Measurements from ENCODE around the gene CHMP4A.
A peak's percentile ranks its signal among the peaks of the same experiment; 100 is the strongest.

CHMP4A gene

GRCh38 chr14:24192933-24193332 is 20.4 kb downstream of the CHMP4A start:
- Histone ChIP-seq H3K36me3 (ENCODE audit: control insufficient read depth, insufficient read depth, low read length) (peaks cover 31% of the 10 kb centered on the region), H3K9me3 (ENCODE audit: control insufficient read depth, insufficient read depth, low read depth, low read length) (no peaks in the 10 kb centered on the region), H3K9ac (ENCODE audit: low read length) (no peak overlapping the region), H3K27me3 (ENCODE audit: control insufficient read depth, insufficient read depth, low read length) (no peaks in the 10 kb centered on the region), H3K4me3 (ENCODE audit: low read depth, low read length) (no peak overlapping the region), H3K4me1 (ENCODE audit: control insufficient read depth, insufficient read depth, low read length) (peaks cover 7% of the 10 kb centered on the region; the same call in 1 of the 2 replicates), H3K27ac (ENCODE audit: low read depth, low read length) (no peak overlapping the region)

- Histone ChIP-seq H3K9me3 (ENCODE audit: control insufficient read depth, insufficient read depth, low read depth, low read length) (no peaks in the 10 kb centered on the region), H3K9ac (ENCODE audit: low read length) (no peak overlapping the region), H3K4me3 (ENCODE audit: low read depth, low read length) (no peak overlapping the region), H3K27ac (ENCODE audit: low read depth, low read length) (no peak overlapping the region), H3K36me3 (ENCODE audit: control insufficient read depth, insufficient read depth, low read length) (peaks cover 54% of the 10 kb centered on the region), H3K4me1 (ENCODE audit: control insufficient read depth, insufficient read depth, low read length) (peaks cover 11% of the 10 kb centered on the region; the same call in 1 of the 2 replicates), H3K27me3 (ENCODE audit: control insufficient read depth, insufficient read depth, low read length) (no peaks in the 10 kb centered on the region)
These were observed 22.9 kb downstream of the CHMP4A start for GRCh38 chr14:24190416-24190815.

DNA sequence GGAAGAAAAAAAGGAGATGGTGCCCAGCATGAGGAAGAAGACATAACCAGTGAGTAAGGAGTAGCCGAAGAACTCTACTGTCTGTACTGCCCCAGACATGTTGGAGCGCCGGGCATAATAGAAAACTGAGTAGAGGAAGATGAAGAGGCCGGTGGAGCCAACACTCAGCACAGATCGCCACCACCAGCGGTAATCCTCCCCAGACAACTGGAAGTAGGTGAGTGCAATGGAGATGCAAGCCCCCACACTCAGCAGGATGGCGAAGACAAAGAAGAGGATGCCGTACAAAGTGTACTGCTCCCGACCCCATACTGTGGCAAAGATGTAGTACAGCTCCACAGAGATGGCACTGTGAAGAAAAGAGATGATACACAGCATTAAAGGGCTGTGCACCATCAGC is 23.8 kb downstream of the CHMP4A start:
- no peaks in the 10 kb centered on the region for H3K9me3 ChIP-seq (ENCODE audit: control insufficient read depth, insufficient read depth, low read depth, low read length)
- H3K36me3 ChIP-seq (ENCODE audit: control insufficient read depth, insufficient read depth, low read length), result peaks cover 63% of the 10 kb centered on the region
- H3K4me3 ChIP-seq (ENCODE audit: low read depth, low read length), result 0 out of 2 replicates have a peak overlapping the region, but pooled peaks have one; percentile 30
- peak overlapping the region; percentile 36 for H3K9ac ChIP-seq (ENCODE audit: low read length)
- H3K27me3 ChIP-seq (ENCODE audit: control insufficient read depth, insufficient read depth, low read length), result no peaks in the 10 kb centered on the region
- H3K27ac ChIP-seq (ENCODE audit: low read depth, low read length), result no peak overlapping the region
- peaks cover 6% of the 10 kb centered on the region; the same call in 1 of the 2 replicates for H3K4me1 ChIP-seq (ENCODE audit: control insufficient read depth, insufficient read depth, low read length)

DNA sequence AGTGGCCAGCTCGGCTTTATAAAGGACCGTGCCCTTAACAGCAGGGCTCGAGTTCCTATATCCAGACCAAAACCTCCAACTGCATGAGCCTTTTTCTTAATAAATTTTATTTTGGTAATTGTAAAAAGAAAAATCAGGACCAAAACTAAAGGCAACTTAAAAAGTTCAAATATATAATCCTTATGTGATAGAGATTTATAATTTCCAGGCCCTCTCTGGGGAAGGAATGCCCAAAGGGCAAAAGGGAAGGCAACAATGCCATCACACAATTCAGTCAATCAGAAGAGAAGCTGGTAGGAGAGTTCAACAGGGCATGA is 24.3 kb downstream of the CHMP4A start:
- Histone ChIP-seq H3K9me3 (ENCODE audit: control insufficient read depth, insufficient read depth, low read depth, low read length) (no peaks in the 10 kb centered on the region), H3K4me3 (ENCODE audit: low read depth, low read length) (peak overlapping the region; percentile 30; the same call in 1 of the 2 replicates), H3K9ac (ENCODE audit: low read length) (peak overlapping the region; percentile 36), H3K36me3 (ENCODE audit: control insufficient read depth, insufficient read depth, low read length) (peaks cover 63% of the 10 kb centered on the region), H3K27ac (ENCODE audit: low read depth, low read length) (no peak overlapping the region), H3K27me3 (ENCODE audit: control insufficient read depth, insufficient read depth, low read length) (no peaks in the 10 kb centered on the region), H3K4me1 (ENCODE audit: control insufficient read depth, insufficient read depth, low read length) (peaks cover 5% of the 10 kb centered on the region; the same call in 1 of the 2 replicates)

DNA sequence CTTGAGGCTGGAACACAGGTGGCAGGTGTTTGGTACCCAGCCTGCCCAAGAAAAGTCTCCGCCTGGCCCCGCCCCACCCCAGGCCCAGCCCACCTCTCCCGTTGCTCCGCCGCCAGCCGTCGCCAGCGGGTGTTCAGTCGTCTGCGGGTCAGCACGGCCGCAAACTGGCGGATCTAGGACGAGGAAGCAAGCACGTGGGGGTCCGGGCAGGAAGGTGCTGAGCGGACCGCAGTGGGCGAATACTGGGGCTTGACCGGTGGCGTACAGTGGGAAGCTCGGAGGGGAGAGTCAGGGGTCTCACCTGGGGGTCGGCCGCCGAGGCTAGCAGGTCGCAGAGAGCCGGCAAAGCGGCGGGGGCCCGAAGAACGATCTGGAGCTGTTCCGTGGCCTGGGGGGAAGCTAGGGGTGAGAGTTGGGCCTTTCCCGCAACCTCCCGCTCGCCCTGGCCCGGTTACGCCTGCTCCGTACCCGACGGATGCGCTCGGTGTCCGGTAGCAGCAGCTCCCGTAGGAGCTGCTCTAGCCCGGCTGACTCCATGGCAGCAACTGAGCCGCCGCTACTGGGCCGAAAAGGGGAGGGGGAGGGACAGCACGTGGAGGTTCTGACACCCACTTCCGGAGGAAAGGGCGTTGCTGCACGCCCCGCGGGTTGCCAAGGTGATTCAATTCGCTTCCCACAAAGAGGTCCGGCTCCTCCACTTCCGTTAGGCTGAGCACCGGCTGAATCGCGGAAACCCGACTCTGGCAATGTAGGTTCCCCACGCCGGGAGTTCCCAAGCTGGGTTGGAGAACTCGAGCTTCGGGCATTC is 24.8 kb downstream of the CHMP4A start, which contains the start of gene IPO4:
Gene IPO4, minus strand, starts transcription at position 566 of the 808 bp plus-strand sequence. Its CDS starts 29 bp downstream, at position 537.
- peak within 1 kb of the TSS; percentile 86 for H3K9ac ChIP-seq (ENCODE audit: low read length)
- peaks cover 5% of the 10 kb centered on the region; the same call in 1 of the 2 replicates for H3K4me1 ChIP-seq (ENCODE audit: control insufficient read depth, insufficient read depth, low read length)
- H3K9me3 ChIP-seq (ENCODE audit: control insufficient read depth, insufficient read depth, low read depth, low read length), result no peaks in the 10 kb centered on the region
- peak within 1 kb of the TSS; percentile 30; the same call in 1 of the 2 replicates for H3K27ac ChIP-seq (ENCODE audit: low read depth, low read length)
- no peaks in the 10 kb centered on the region for H3K27me3 ChIP-seq (ENCODE audit: control insufficient read depth, insufficient read depth, low read length)
- H3K4me3 ChIP-seq (ENCODE audit: low read depth, low read length), result peak within 1 kb of the TSS; percentile 86
- peaks cover 66% of the 10 kb centered on the region for H3K36me3 ChIP-seq (ENCODE audit: control insufficient read depth, insufficient read depth, low read length)

GRCh38 chr14:24187539-24187915 is 25.8 kb downstream of the CHMP4A start:
- H3K4me1 ChIP-seq (ENCODE audit: control insufficient read depth, insufficient read depth, low read length), result peaks cover 5% of the 10 kb centered on the region; the same call in 1 of the 2 replicates
- peaks cover 69% of the 10 kb centered on the region for H3K36me3 ChIP-seq (ENCODE audit: control insufficient read depth, insufficient read depth, low read length)
- peak overlapping the region; percentile 86 for H3K4me3 ChIP-seq (ENCODE audit: low read depth, low read length)
- H3K27me3 ChIP-seq (ENCODE audit: control insufficient read depth, insufficient read depth, low read length), result no peaks in the 10 kb centered on the region
- H3K9me3 ChIP-seq (ENCODE audit: control insufficient read depth, insufficient read depth, low read depth, low read length), result no peaks in the 10 kb centered on the region
- H3K9ac ChIP-seq (ENCODE audit: low read length), result no peak overlapping the region
- no peak overlapping the region for H3K27ac ChIP-seq (ENCODE audit: low read depth, low read length)

DNA sequence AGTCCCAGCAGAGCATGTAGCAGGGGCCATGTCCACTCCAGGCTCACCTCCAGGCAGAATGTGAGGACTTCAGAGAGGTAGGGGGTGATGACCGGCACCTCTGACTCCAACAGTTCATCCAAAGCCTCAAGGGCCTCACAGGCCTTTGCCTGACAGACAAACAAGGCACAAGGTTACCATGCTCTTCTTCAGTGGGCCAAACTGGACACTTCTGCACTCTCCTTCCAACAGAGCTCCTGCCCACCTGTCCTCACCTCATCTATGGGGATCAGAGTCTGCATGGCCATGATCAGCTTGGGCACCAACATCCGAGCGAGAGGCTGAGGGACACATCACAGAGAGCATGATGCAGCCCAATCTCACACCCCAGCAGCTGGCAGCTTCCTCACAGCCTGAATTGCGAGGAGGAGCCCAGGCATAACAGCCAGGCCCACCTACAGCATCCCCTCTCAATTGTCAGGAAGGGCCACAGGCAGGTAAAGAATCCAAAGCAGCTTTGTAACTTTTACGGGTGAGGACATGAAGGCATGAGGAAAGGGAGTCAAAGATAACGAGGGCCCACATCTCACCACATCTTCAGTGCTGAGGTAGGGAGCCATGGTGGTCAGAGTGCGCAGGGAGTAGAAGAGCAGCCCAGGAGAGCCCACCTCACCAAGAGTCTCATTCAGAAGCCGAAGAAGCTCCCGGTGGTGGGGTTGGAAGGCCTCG is 26.3 kb downstream of the CHMP4A start:
- Histone ChIP-seq H3K9ac (ENCODE audit: low read length) (no peak overlapping the region), H3K4me1 (ENCODE audit: control insufficient read depth, insufficient read depth, low read length) (peaks cover 5% of the 10 kb centered on the region; the same call in 1 of the 2 replicates), H3K27ac (ENCODE audit: low read depth, low read length) (no peak overlapping the region), H3K36me3 (ENCODE audit: control insufficient read depth, insufficient read depth, low read length) (peaks cover 69% of the 10 kb centered on the region), H3K27me3 (ENCODE audit: control insufficient read depth, insufficient read depth, low read length) (no peaks in the 10 kb centered on the region), H3K4me3 (ENCODE audit: low read depth, low read length) (no peak overlapping the region), H3K9me3 (ENCODE audit: control insufficient read depth, insufficient read depth, low read depth, low read length) (no peaks in the 10 kb centered on the region)

GRCh38 chr14:24185741-24186140 is 27.5 kb downstream of the CHMP4A start:
- no peak overlapping the region for H3K27ac ChIP-seq (ENCODE audit: low read depth, low read length)
- no peak overlapping the region for H3K9ac ChIP-seq (ENCODE audit: low read length)
- no peaks in the 10 kb centered on the region for H3K27me3 ChIP-seq (ENCODE audit: control insufficient read depth, insufficient read depth, low read length)
- H3K9me3 ChIP-seq (ENCODE audit: control insufficient read depth, insufficient read depth, low read depth, low read length), result no peaks in the 10 kb centered on the region
- H3K36me3 ChIP-seq (ENCODE audit: control insufficient read depth, insufficient read depth, low read length), result peaks cover 78% of the 10 kb centered on the region
- peaks cover 5% of the 10 kb centered on the region; the same call in 1 of the 2 replicates for H3K4me1 ChIP-seq (ENCODE audit: control insufficient read depth, insufficient read depth, low read length)
- no peak overlapping the region for H3K4me3 ChIP-seq (ENCODE audit: low read depth, low read length)

GRCh38 chr14:24185026-24185425 is 28.3 kb downstream of the CHMP4A start:
- H3K27me3 ChIP-seq (ENCODE audit: control insufficient read depth, insufficient read depth, low read length), result no peaks in the 10 kb centered on the region
- peaks cover 80% of the 10 kb centered on the region for H3K36me3 ChIP-seq (ENCODE audit: control insufficient read depth, insufficient read depth, low read length)

DNA sequence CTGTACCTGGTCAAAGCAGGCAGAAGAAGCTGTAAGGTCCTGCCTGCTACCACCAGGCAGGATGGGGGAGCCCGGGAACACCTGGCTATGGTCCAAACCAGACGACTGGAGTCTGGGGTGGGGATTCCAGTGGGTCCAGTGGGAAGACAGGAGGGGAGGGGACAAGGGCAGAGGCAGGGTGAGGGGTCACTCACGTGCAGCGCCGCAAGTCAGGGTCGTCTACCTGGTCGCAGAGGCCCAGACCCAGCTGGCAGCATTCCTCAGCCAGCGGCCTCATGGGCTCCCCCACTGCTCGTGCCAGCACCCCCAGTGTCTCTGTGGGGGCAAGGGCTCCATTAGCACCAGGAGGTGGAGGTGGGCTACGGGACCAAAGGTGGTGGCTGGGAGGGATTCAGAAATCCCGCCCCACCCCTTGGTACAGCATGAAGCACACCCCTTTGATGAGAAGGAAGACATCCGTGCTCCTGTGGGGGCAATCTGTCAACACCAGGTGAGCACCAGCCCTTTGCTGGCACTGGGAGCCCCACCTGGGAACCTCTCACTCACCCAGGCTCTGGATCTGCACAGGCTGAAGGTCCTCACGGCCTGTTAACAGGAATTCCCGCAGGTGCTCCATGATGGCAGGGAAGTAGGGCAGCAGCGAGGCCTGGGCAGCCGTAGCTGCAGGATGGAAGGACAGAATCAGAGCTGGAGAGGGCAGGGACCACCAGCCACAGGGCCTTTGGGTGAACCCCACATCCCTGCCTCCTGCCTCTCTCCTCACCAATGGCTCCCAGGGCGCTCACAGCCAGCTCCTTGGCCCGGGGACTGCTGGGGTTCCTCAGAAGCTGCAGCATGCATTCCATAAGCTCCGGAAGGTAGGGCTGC is 29.0 kb downstream of the CHMP4A start:
- Histone ChIP-seq H3K27me3 (ENCODE audit: control insufficient read depth, insufficient read depth, low read length) (no peaks in the 10 kb centered on the region), H3K4me1 (ENCODE audit: control insufficient read depth, insufficient read depth, low read length) (peaks cover 5% of the 10 kb centered on the region; the same call in 1 of the 2 replicates), H3K27ac (ENCODE audit: low read depth, low read length) (no peak overlapping the region), H3K4me3 (ENCODE audit: low read depth, low read length) (no peak overlapping the region), H3K36me3 (ENCODE audit: control insufficient read depth, insufficient read depth, low read length) (peaks cover 84% of the 10 kb centered on the region), H3K9me3 (ENCODE audit: control insufficient read depth, insufficient read depth, low read depth, low read length) (no peaks in the 10 kb centered on the region), H3K9ac (ENCODE audit: low read length) (no peak overlapping the region)

More at GRCh38 chr14:24185026-24185425, 28.3 kb downstream of the CHMP4A start:
- Histone ChIP-seq H3K4me3 (ENCODE audit: low read depth, low read length) (no peak overlapping the region), H3K27ac (ENCODE audit: low read depth, low read length) (no peak overlapping the region), H3K4me1 (ENCODE audit: control insufficient read depth, insufficient read depth, low read length) (peaks cover 5% of the 10 kb centered on the region; the same call in 1 of the 2 replicates), H3K9ac (ENCODE audit: low read length) (no peak overlapping the region), H3K9me3 (ENCODE audit: control insufficient read depth, insufficient read depth, low read depth, low read length) (no peaks in the 10 kb centered on the region)

Measured in HUES6 (cell line).